ENCODE results near the gene SLC35F3.

DNA sequence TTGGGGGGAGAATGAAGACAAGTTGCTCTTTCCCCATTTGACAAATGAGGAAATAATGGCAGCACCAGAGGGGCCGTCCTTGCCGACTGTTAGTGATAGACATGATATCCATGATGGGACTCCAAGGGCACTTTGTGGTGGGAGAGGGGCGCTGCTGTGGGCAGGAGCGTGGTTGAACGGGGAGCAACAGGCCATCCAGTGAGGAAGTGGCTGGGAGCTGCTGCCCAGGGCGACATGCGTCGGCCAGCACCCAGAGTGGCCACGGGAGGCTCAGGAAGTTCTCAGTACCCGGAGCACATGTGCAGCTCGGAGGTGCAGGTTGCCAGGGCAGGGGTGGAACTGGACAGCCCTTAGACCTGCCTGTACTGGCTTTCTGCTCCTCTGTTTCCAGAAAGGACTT, 71.0 kb downstream of the SLC35F3 start:
- no peak for TF ChIP-seq POLR2A (IDR thresholded peaks at IDR 0.05; ENCODE audit: low read depth, low read length)
- TF ChIP-seq POLR2AphosphoS5 (IDR thresholded peaks at IDR 0.05; ENCODE audit: low read depth, low read length) = no peak
- no peak for TF ChIP-seq TAF1 (IDR thresholded peaks at IDR 0.05; ENCODE audit: low read depth, low read length)
- no peak for TF ChIP-seq SPI1 (IDR thresholded peaks at IDR 0.05; ENCODE audit: low read depth, low read length)
- no peak for TF ChIP-seq POU2F2 (IDR thresholded peaks at IDR 0.05; ENCODE audit: low read depth, low read length)

Data from GM12891 (cell line).